ENCODE data around the gene MOV10L1.
A peak's percentile ranks its signal among the peaks of the same experiment; 100 is the strongest.

MOV10L1 gene

DNA sequence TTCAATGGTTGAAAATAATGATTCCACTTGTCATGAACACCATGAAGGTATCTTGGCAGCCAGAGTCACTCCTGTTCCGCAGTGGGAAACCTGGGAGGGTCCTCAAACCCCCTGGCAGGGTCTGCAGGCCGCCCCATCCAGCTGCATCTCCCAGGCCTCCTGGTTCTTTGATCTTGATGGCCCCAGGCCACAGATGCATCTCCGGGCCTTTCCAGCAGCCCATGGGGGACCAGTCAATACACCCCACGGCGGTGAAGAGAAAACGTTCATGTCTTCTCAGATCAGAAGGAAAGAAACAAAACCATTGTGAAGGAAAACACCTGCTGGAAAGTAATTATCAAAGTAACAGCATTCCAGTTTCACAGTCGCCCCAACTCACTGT lies 29.9 kb upstream of the MOV10L1 start:
- no peak for DNase-seq

DNA sequence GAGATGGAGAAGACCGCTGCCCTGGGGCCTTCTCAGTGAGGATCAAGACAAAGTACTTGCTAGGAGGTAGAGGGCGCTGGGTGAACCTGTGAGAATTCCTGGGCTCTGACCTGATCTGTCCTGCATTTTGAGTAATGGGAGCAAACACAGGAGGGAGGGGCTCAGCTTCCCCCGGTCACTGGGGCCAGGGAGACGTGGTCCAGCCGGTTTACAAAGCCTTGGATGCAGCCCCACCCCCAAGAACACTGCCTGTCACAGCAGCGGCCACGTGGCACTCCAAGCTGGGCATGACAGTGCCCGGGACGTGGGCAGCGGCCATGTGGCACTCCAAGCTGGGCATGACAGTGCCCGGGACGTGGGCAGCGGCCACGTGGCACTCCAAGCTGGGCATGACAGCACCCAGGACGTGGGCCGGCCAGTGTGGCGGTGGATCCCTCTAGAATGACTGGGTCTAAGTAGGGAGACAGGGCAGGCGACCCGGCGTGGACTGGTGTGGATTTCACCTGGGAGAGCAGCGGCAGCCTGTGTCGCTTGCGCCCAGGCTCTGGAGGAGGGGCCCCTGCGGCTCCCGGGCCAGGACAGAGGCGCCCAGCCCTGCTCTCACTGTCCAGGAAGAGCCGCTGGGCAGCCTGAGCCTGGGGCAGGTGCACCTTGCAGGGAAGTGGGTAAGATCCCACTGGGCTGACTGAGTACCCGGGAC lies 29.2 kb upstream of the MOV10L1 start:
- no peak for DNase-seq

DNA sequence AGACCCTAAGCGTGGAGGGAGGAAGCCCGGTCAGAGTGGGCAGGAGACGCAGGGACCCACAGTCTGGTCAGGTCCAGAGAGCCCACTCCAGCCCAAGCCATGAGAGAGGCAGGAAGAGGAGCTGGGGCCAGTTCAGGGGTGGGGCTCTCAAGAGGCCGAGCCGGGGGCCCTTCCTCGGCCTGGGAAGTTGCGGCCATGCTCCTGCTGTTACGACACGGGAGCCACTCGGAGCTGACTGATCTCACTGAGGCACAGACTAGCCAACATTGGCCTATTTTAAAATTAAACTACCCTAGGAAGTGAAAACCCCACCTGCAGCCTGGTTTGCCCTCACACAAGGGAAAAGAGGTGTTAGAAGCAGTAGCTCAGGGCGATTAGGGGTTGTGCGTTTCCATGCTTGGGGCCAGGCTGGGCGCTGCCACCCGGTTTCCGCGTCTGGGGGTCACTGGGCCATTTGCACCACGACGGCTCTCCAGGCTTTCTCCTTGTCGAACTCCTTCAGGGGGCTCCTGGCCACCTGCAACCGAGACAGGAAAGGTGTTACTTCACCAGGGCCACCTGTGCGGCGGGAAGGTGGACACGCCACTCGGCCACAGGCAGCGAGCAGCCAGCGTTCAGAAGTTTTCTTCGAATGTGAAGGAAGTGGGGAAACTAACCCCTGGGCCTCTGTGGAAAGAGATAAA lies 28.5 kb upstream of the MOV10L1 start:
- DNase-seq, result no peak

DNA sequence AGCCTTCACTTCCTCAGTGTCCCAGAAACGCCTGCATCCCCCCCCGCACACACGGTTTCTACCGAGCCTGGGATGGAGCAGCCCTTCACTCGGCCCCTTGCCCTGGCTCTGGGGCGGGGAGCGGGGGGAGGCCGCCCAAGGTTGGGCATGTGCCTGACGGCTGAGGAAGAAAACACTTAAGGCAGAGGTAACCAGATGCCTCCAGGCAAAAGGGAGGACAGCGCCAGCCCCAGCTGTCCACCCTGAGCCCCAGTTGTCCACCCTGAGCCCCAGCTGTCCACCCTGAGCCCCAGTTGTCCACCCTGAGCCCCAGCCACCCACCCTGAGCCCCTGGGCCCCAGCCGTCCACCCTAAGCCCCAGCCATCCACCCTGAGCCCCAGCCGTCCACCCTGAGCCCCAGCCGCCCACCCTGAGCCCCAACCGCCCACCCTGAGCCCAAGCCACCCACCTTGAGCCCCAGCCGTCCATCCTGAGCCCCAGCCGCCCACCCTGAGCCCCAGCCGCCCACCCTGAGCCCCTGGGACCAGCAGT lies 27.9 kb upstream of the MOV10L1 start:
- no peak for DNase-seq

DNA sequence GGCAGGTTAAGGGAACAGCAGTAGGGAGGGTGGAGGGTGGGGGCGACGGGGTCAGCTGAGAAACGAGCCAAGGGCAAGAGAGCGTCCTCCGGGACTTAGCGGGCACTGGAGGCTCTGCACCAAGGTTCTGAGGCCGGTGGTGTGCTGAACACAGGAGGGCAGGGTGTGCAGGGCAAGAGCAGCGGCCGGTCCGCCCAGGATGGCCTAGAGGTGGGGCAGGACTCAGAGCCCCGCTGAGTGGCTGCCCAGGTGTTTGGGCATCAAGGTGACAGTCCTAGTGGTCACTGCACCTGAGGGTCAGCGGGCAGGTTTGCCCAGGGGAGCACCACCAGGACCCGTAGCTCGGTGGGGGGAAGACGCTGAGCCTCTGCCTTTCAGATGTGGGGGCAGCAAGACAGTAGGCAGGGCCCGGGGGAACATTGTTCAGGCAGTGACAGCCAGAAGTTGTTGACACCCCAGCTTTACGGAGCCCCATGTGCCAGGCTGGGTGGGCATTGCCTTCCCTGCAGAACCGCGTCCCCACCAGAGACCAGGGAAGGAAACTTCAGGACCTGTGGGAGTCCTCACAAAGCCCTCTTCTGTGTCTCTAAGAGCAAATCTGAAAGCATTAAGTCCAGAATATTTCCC lies 27.2 kb upstream of the MOV10L1 start:
- no peak for DNase-seq

DNA sequence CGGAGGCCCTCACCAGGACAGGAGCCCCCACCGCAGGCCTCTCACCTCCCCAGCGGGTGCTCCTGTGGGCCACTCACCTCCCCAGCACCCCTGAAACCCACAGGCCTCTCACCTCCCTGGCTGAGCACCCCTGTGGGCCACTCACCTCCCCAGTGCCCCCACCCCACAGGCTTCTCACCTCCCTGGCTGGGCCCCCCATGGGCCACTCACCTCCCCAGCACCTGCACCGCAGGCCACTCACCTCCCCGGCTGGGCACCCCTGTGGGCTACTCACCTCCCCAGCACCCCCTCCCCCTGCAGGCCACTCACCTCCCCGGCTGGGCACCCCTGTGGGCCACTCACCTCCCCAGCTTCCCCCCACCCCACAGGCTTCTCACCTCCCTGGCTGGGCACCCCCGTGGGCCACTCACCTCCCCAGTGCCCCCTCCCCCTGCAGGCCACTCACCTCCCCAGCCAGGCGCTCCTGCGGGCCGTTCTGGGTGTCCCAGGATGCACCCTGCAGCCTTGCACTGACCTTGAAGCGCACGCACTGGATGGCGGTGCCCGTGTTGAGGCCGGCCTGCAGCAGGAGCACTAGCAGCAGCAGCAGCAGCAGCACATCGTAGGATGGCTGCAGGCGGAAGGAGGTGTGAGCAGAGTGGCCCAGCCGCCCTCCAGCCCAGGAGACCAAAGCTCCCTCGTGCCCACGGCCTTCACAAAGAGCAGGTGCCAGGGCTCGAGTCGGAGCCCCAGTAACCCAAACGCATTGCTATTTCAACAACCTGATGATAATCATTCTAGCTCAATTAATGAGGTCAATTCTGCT lies 26.0 kb upstream of the MOV10L1 start:
- DNase-seq, result no peak

DNA sequence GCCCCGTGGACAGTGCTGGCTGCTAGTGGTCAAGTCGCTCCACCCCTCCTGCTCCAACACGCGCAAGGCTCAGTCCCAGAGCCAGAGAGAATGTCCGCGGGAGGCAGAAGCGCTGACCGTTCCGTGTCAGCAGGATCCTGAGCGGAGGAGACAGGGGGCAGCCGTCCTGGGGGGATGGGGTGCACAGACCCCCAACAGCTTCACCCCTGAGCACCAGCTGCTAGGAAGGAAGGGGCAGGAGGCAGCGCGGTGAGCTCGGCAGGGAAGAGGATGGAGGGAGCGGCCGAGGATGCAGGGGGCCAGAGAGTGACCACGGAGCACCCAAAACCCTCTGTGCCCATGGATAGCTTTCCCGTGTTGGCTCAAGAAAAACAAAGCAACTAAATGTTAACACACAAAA lies 25.4 kb upstream of the MOV10L1 start:
- no peak for DNase-seq

DNA sequence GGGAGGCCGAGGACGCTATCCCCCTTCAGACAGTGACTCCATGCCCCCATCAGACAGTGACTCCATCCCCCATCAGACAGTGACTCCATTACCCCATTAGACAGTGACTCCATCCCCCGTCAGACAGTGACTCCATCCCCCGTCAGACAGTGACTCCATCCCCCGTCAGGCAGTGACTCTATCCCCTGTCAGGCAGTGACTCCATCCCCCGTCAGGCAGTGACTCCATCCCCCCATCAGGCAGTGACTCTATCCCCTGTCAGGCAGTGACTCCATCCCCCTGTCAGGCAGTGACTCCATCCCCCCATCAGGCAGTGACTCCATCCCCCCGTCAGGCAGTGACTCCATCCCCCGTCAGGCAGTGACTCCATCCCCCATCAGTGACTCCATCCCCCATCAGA lies 22.6 kb upstream of the MOV10L1 start:
- DNase-seq, result no peak

DNA sequence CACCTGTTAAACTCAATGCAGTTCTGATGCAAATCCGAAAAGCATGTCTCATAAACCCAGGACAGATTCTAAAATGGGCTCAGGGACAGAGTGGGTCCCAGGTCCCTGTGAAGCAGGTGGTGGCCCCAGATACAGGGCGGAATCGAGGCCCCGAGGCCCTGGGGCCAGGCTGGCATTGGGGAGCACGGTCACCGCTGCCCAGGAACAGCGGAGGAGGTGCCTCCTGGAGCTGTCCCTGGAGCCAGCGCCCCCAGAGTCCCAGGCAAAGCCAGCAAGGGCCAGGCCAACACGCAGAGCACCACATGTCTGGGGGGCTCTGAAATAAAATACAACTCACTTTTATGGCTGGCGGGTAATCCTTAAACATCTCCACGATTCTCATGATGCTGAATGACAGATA lies 21.7 kb upstream of the MOV10L1 start:
- no peak for DNase-seq

DNA sequence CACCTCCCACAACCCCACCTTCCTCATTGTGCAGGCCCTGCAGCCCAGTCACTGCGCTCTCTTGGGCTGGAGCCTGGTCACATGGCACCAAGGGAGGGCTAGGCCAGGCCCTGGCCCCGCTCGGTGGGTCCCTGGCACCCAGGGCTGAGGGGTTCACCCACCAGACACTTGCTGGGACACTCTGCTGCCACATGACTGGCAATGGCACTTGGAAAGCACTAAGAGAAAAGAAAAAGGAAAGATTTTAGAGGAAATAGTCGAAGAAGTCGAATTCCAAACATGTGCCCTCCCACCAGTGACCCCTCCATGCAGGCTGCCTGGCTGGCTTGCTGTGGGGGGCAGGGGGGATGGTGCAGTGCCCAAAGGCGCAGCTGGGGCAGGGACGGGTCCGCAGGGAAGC lies 19.4 kb upstream of the MOV10L1 start:
- DNase-seq, result no peak

DNA sequence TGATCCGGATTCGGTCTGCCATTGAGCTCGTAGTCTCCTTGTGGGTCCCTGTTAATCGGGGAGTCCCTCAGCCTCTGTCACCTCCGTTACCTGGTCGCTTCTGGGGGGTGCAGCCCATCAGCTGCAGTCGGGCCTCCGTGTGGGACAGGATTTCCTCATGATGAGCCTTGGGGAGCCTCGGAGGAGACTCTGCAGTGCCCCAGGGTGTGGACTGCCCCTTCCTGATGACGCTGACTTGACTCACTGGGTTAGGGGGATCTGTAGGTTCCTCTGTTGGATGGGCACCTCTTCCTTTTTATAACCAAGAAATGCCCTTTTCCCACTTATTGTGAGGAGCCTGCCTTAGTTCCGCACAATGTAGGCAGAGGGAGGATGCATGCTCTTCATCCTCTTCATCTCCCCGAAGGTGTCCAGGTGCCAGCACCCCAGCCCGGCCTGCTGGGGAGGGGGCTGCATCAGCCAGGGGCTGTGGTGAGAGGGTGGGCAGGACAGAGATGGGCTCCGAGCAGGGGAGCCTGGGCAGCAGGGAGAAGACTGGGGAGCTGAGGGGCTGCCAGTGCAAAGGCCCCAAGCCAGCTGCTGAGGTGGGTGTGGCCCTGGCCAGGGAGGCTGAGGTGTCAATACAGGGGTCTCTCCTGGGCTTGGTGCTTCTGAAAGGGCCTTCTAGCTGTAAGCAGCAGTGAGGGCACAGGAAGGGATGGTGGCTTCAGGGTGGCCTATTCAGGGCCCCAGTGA lies 18.2 kb upstream of the MOV10L1 start:
- no peak for DNase-seq

DNA sequence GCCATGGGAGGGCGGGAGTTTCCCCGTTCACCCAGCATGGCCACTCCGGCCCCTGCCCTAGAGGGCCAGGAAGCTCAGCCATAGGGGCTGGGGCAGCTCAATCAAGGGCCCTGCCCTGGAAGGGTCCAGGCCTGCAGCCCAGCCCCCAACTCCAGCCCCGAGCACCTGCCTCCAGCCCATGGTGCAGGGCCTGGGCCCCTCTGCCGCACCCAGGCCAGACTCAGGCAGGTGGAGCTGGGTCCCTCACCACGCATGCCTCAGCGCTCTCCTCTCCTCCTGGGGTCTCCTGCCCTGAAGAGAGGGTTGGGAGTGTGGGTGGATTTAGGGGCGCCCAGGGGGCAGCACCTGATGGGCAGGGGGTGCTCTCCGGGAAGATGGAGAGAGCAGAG lies 17.6 kb upstream of the MOV10L1 start:
- no peak for DNase-seq

DNA sequence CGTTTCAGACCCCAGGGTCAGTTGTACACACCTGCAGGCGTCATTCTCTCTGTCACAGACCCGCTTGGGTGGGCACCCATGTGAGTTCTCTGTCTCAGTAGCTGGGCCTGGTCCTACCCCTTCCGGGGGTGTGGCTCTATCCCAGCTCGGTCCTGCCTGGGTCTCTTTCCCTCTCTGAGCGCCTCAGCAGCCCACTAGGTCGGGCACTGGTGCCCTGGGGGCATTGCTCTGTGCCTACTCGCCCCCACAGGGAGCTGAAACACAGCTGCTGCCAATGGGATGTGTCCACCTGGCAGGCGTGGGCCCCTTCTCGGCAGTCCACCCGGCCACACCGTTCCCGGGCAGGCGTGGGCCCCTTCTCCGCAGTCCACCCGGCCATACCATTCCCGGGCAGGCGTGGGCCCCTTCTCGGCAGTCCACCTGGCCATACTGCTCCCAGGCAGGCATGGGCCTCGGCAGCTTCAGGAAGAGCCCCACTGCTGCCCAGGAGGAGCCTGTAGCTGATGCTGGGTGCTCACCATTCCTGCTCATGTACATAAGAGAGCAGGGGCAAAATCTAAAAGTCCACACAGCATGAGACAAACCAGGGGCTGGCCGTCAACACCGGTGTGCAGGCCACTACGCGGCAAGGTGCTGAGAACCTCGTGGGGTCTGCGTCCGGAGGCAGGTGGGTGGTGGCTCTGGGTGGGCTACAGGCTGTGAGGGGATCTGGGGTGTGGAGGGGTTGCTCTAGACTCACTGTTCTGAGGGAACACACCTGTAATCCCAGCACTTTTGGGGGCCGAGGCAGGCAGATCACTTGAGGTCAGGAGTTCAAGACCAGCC lies 16.9 kb upstream of the MOV10L1 start:
- DNase-seq, result no peak

DNA sequence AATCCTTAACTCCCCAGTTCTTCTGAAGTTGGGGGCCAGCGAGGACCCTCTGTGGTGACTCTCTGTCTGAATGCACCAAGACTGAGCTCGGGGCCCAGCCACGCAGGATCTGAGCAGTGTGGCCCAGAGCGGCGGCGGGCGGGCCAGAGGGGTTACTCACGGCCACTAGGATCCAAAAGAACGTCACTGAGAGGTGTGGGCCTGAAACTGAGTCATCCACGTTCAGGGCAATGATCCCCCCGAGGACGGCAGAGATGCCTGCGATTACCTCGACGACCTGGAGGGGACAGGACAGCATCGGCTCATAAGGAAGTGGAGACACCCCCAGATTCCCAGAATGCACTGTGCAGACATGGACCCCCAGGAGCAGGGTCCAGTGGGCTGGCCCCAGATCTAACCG lies 15.8 kb upstream of the MOV10L1 start:
- no peak for DNase-seq

DNA sequence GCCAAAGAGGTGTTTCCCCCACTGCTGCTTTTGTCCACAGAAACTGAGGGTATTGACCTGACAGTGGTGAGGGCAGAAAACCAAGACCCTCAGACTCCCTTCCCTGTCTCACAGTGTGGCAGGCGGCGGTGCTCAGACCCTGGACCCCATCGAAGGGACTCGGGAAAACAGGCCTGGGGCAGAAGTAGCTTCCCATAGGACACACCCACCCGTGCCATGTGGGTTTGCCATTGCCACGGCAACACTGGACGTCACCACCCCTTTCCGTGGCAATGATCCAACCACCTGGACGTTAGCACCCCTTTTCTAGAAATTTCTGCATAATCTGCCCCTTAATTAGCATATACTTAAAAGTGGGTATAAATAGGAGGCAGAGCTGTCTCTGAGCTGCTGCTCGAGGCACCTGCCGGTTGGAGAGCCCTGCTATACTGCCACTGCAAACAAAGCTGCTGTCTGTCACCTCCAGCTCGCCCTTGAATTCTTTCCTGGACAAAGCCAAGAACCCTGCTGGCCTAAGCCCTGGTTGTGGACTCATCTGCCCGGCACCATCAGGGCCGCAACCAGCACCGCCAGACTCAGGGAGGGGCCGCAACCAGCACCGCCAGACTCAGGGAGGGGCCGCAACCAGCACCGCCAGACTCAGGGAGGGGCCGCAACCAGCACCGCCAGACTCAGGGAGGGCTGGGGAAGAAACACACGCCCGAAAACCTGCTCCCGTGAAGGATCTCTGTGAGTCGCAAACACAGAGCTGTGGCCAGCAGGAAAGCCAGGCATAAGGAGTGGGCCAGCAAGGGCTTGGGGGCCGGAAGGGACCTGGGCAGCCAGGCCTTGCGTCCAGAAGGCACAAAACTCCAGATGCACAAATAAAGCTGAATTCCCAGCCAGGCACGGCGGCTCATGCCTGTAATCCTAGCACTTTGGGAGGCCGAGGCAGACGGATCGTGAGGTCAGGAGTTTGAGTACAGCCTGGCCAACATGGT lies 15.0 kb upstream of the MOV10L1 start:
- peak; percentile 65 for DNase-seq

DNA sequence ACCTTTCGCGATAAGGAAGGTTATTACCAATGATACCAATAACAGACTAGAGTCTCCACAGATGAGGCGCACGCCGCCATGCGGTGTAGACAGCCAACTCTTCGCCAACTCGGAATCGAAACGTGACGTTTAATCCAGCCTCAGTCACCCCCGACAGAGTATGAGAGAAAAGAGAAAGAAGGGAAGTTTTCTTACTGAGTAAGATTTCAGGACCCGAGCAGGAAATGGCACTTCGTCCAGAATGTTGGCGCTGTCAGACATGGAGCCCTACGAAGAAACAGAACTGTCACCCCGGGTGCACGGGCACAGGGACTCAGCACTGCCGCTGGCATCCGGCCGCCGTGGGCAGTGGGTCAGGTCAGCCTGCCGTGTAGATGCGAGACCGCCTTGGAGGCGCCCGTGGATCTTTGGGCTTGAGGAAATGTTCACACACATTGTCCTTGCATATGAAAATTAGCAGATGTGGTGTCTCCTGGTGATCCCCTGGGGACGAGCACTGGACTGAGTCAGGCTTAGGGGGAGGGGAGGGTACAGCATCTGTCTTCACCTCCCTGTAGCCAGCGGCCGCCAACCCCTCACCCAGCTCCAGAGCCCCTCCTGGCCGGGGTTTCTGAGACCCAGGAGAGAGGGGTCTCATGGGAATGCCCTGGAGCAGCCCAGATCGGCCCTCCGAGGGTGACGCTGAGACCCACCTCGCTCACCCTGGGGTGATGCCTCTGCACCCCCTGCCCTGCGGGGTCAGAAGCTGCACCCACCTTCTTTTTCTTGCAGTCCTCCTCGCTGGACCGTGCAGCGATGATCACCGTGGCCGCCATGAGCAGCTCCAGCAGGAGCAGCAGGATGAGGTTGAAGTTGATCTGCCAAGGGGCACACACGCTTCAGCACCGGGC lies 12.9 kb upstream of the MOV10L1 start:
- DNase-seq, result no peak

DNA sequence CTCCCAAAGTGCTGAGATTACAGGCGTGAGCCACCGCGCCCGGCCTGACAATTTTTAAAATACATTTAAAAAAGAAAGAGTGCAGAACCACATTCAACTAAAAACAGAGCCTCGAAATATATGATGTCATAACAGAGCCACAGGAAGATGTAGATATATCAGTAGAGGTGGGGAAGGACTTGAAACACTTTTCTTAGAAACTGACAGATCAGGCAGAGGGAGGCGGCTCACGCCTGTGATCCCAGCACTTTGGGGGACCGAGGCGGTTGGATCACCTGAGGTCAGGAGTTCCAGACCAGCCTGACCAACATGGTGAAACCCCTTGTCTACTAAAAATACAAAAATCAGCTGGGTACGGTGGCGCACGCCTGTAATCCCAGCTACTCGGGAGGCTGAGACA lies 11.6 kb upstream of the MOV10L1 start:
- DNase-seq, result no peak

DNA sequence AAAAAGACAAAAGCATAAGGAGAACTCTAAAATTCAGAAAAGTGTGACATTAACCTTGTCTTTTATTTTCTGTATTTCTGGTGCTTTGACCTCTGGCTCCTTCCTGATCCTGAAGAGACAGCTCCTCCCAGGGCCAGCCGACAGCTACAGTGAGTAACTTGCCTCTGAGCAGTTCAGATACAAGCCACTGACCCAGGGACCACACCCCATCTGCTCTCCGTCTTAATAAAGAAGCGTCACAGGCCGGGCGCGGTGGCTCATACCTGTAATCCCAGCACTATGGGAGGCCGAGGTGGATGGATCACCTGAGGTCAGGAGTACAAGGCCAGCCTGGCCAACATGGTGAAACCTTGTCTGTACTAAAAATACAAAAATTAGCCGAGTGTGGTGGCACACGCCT lies 11.0 kb upstream of the MOV10L1 start:
- no peak for DNase-seq

DNA sequence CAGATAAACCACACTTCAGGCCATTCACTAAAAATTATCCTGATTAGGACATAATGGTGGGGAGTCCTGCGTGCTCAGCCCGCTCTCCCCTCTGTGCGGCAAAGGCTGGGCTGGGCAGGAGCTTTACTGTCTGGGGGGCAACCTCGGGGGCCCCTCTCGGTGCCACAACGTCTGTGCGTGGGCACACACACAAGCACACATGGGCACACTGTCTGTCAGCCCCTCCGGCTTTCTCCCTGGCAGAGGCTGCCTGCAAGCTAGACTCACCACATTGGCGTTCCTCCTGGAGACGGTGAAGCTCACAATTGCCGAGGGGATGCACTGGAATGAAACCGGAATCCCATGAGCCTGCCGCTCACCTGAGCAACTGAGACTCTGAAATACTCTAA lies 9.7 kb upstream of the MOV10L1 start:
- DNase-seq, result no peak

Measured in NCI-H69 (cell line).